GM13976 (cell line): ENCODE data around the gene LGALS9.
"Not testable (repeated sequence)": the region's sequence is repeated elsewhere in the genome, so short reads cannot be mapped to it uniquely, and the experiment has no call there.

ENCODE experiments used
- DNase-seq: peaks from one replicate; pipeline ENCODE4 v3.0.0; 2012; ENCODE audit warnings: low spot score
- in situ Hi-C: fragments of 300-500 bp; cut with MboI; formaldehyde crosslinking; loops from one replicate; pipeline ENCODE4 v1.12.0; 2022; ENCODE audit warnings: low sequenced_read_pairs, mixed read lengths, inconsistent platforms; ENCODE audit not compliant: unreplicated experiment
- TF ChIP-seq, protein P1 (sequence below): IDR thresholded peaks from 2 replicates; pipeline ENCODE4 v1.5.1; 2012; ENCODE audit warnings: borderline replicate concordance, mild to moderate bottlenecking; ENCODE audit not compliant: insufficient read depth; ENCODE audit errors: extremely low read depth, missing control alignments, control extremely low read depth

The LGALS9 gene

GRCh38 chr17:27674335-27674734 lies 43.3 kb downstream of the LGALS9 start:
- DNase-seq, result no peak
- TF ChIP-seq, protein P1, sequence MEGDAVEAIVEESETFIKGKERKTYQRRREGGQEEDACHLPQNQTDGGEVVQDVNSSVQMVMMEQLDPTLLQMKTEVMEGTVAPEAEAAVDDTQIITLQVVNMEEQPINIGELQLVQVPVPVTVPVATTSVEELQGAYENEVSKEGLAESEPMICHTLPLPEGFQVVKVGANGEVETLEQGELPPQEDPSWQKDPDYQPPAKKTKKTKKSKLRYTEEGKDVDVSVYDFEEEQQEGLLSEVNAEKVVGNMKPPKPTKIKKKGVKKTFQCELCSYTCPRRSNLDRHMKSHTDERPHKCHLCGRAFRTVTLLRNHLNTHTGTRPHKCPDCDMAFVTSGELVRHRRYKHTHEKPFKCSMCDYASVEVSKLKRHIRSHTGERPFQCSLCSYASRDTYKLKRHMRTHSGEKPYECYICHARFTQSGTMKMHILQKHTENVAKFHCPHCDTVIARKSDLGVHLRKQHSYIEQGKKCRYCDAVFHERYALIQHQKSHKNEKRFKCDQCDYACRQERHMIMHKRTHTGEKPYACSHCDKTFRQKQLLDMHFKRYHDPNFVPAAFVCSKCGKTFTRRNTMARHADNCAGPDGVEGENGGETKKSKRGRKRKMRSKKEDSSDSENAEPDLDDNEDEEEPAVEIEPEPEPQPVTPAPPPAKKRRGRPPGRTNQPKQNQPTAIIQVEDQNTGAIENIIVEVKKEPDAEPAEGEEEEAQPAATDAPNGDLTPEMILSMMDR, result no peak
- in situ Hi-C loops, result loop anchor here (10.0 kb wide), 1 partner anchor 60 kb away; no protein-coding TSS in a partner anchor

GRCh38 chr17:27677191-27677590 lies 46.2 kb downstream of the LGALS9 start:
- DNase-seq, result no peak
- in situ Hi-C loops, result loop anchor here (10.0 kb wide), 1 partner anchor 58 kb away; no protein-coding TSS in a partner anchor

GRCh38 chr17:27686322-27686721 lies 55.3 kb downstream of the LGALS9 start:
- DNase-seq, in situ Hi-C loops: not testable (repeated sequence)

More at GRCh38 chr17:27677191-27677590, 46.2 kb downstream of the LGALS9 start:
- TF ChIP-seq, protein P1, result no peak

GRCh38 chr17:27690882-27691281 lies 59.9 kb downstream of the LGALS9 start:
- in situ Hi-C loops, result no loop called here
- TF ChIP-seq, protein P1, result no peak
- no peak for DNase-seq

GRCh38 chr17:27695254-27695814 lies 64.3 kb downstream of the LGALS9 start:
- in situ Hi-C loops, DNase-seq: not testable (repeated sequence)
